GM12892 (cell line): ENCODE measurements around the gene KCNJ4.

Experiments used
- POLR2A ChIP-seq: IDR thresholded peaks from 2 replicates; pipeline ENCODE4 v1.6.1; 2011; ENCODE audit warnings: low read depth, low read length, control low read depth
- POLR2AphosphoS5 ChIP-seq: IDR thresholded peaks from 2 replicates; pipeline ENCODE4 v1.6.1; 2011; ENCODE audit warnings: low read depth, low read length, control low read depth
- TAF1 ChIP-seq: IDR thresholded peaks from 2 replicates; pipeline ENCODE4 v1.6.1; 2011; ENCODE audit warnings: low read depth, mild to moderate bottlenecking, control low read depth, low read length, borderline replicate concordance

DNA sequence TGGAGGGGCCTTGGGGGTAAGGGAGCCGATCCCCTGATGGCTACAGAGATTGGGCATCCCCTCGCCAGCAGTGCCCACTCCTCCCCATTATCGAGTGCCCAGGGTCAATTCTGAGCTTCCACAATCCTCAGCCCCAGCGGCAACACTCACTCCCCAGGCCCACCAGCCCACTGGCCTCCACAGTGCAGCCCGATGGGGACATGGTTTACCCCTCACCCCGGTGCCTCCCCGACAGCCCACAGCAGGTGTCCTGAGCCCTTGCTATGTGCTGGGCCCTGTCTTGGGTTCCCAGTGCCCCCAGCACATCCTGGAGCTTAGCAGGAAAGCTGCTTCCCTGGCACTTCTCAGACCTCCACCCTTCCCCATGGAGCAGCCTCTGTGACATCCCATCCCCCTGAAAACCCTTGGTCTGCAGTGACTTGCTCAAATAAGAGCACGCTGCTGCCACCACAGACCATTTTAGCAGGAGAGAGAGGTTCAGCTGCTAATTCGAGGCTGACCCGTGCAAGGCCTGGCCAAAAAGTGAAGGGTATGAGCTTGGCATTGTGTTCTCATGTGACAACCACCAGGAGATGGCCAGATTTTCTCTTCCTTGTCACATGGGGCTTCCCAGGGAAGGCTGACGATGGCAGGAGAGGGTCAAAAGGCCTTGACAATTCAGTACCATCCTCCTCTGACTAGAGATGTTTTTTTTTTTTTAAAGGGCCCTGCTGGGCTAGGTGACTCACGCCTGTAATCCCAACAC lies 23.6 kb downstream of the KCNJ4 start:
- TF ChIP-seq POLR2AphosphoS5: no peak
- TF ChIP-seq TAF1: no peak
- TF ChIP-seq POLR2A: no peak
